HEK293 (cell line): ENCODE measurements around the gene COMMD7.

Source experiments
- CTCF ChIA-PET: fragments of 350-600 bp; formaldehyde crosslinking; extraction: SDS; loops from one replicate; lab custom pipeline; 2021; ENCODE audit warnings: antibody characterized with exemption; lab: Yijun Ruan, JAX
- POLR2A ChIA-PET: fragments of 300-600 bp; formaldehyde crosslinking; extraction: SDS; loops from one replicate; lab custom pipeline; 2020; ENCODE audit warnings: antibody characterized with exemption, inconsistent platforms; lab: Yijun Ruan, JAX
- H3K27ac ChIP-seq: fragments of 200-500 bp; sonication (Bioruptor generic); 2 replicates; pipeline ENCODE4 v1.5.1; 2014; ENCODE audit warnings: low read depth, low read length, control low read depth, inconsistent platforms; ENCODE audit errors: extremely low read depth
- H3K36me3 ChIP-seq, 2 experiments: fragments of 200-500 bp in 1 of 2; sonication (Bioruptor generic) in 1 of 2; 1 replicate in 1 of 2; 2 replicates in 1 of 2; pipeline ENCODE4 v1.5.1; 2014 to 2017; ENCODE audit warnings: inconsistent platforms in 2 of 2, low read length in 2 of 2; ENCODE audit not compliant: control insufficient read depth in 2 of 2, insufficient read depth in 1 of 2
- H3K4me1 ChIP-seq: fragments of 200-500 bp; sonication (Bioruptor generic); 2 replicates; pipeline ENCODE4 v1.5.1; 2014; ENCODE audit warnings: mild to moderate bottlenecking, low read length, inconsistent platforms; ENCODE audit not compliant: control insufficient read depth, insufficient read depth
- H3K4me3 ChIP-seq: 2 replicates; pipeline ENCODE4 v1.5.1; 2011; ENCODE audit warnings: low read depth, mild to moderate bottlenecking, control low read depth, low read length, moderate library complexity
- H3K9me3 ChIP-seq: fragments of 200-500 bp; sonication (Bioruptor generic); 2 replicates; pipeline ENCODE4 v1.5.1; 2014; ENCODE audit warnings: low read depth, low read length, inconsistent platforms; ENCODE audit not compliant: control insufficient read depth, insufficient read depth
- GLI2 ChIP-seq: fragments of 450-650 bp; formaldehyde crosslinking; IDR thresholded peaks from 2 replicates; pipeline ENCODE4; 2017; ENCODE audit warnings: missing biosample characterization, missing genetic modification characterization, low read depth, borderline replicate concordance
- KLF7 ChIP-seq: fragments of 450-650 bp; formaldehyde crosslinking; IDR thresholded peaks from 2 replicates; pipeline ENCODE4 v1.5.1; 2016; ENCODE audit warnings: missing biosample characterization, missing genetic modification characterization, borderline replicate concordance
- ZNF157 ChIP-seq: fragments of 450-650 bp; formaldehyde crosslinking; IDR thresholded peaks from 2 replicates; pipeline ENCODE4 v1.5.1; 2016; ENCODE audit warnings: missing biosample characterization, missing genetic modification characterization
- ZNF223 ChIP-seq: fragments of 450-650 bp; formaldehyde crosslinking; IDR thresholded peaks from 2 replicates; pipeline ENCODE4 v1.5.1; 2016; ENCODE audit warnings: missing biosample characterization, missing genetic modification characterization
- ZNF266 ChIP-seq: fragments of 450-650 bp; formaldehyde crosslinking; IDR thresholded peaks from 2 replicates; pipeline ENCODE4 v1.5.1; 2016; ENCODE audit warnings: missing biosample characterization, missing genetic modification characterization, low read depth
- ZNF404 ChIP-seq: fragments of 450-650 bp; formaldehyde crosslinking; IDR thresholded peaks from 2 replicates; pipeline ENCODE4 v1.5.1; 2017; ENCODE audit warnings: missing biosample characterization, missing genetic modification characterization
- ZNF433 ChIP-seq: fragments of 450-650 bp; formaldehyde crosslinking; IDR thresholded peaks from 2 replicates; pipeline ENCODE4 v1.5.1; 2016; ENCODE audit warnings: missing biosample characterization, missing genetic modification characterization, low read depth
- ZNF501 ChIP-seq: fragments of 450-650 bp; formaldehyde crosslinking; IDR thresholded peaks from 2 replicates; pipeline ENCODE4 v1.5.1; 2016; ENCODE audit warnings: missing biosample characterization, missing genetic modification characterization
- ZNF561 ChIP-seq: fragments of 450-650 bp; IDR thresholded peaks from 2 replicates; pipeline ENCODE4 v1.5.1; 2018; ENCODE audit warnings: missing biosample characterization, missing genetic modification characterization, borderline replicate concordance
- ZNF585B ChIP-seq: fragments of 450-650 bp; formaldehyde crosslinking; IDR thresholded peaks from 2 replicates; pipeline ENCODE4 v1.5.1; 2016; ENCODE audit warnings: missing biosample characterization, missing genetic modification characterization
- ZNF658 ChIP-seq: fragments of 450-650 bp; formaldehyde crosslinking; IDR thresholded peaks from 2 replicates; pipeline ENCODE4; 2016; ENCODE audit warnings: missing biosample characterization, missing genetic modification characterization
- ZNF785 ChIP-seq: fragments of 450-650 bp; formaldehyde crosslinking; IDR thresholded peaks from 2 replicates; pipeline ENCODE4 v1.5.1; 2016; ENCODE audit warnings: missing biosample characterization, missing genetic modification characterization
- ZSCAN16 ChIP-seq: fragments of 450-650 bp; formaldehyde crosslinking; IDR thresholded peaks from 2 replicates; pipeline ENCODE4 v1.5.1; 2016; ENCODE audit warnings: missing biosample characterization, missing genetic modification characterization
- TF ChIP-seq, protein P1 (sequence below): fragments of 450-650 bp; formaldehyde crosslinking; IDR thresholded peaks from 2 replicates; pipeline ENCODE4 v1.5.1; 2016; ENCODE audit warnings: missing biosample characterization, missing genetic modification characterization
- TF ChIP-seq, protein P2 (sequence below): fragments of 450-650 bp; formaldehyde crosslinking; IDR thresholded peaks from 2 replicates; pipeline ENCODE4 v1.5.1; 2017; ENCODE audit warnings: missing biosample characterization, mild to moderate bottlenecking, missing genetic modification characterization, moderate library complexity
- TF ChIP-seq, protein P3 (sequence below): fragments of 450-650 bp; formaldehyde crosslinking; IDR thresholded peaks from 2 replicates; pipeline ENCODE4 v1.5.1; 2016; ENCODE audit warnings: missing biosample characterization, missing genetic modification characterization
- TF ChIP-seq, protein P4 (sequence below): fragments of 450-650 bp; formaldehyde crosslinking; IDR thresholded peaks from 2 replicates; pipeline ENCODE4 v1.5.1; 2016; ENCODE audit warnings: missing biosample characterization, missing genetic modification characterization
- TF ChIP-seq, protein P5 (sequence below): fragments of 450-650 bp; formaldehyde crosslinking; IDR thresholded peaks from 2 replicates; pipeline ENCODE4 v1.5.1; 2017; ENCODE audit warnings: missing biosample characterization, missing genetic modification characterization
- TF ChIP-seq, protein P6 (sequence below): sonication (generic); formaldehyde crosslinking; IDR thresholded peaks from 2 replicates; pipeline ENCODE4 v1.8.1; 2022; ENCODE audit warnings: mild to moderate bottlenecking, moderate library complexity, missing genetic modification reagents

COMMD7 gene

DNA sequence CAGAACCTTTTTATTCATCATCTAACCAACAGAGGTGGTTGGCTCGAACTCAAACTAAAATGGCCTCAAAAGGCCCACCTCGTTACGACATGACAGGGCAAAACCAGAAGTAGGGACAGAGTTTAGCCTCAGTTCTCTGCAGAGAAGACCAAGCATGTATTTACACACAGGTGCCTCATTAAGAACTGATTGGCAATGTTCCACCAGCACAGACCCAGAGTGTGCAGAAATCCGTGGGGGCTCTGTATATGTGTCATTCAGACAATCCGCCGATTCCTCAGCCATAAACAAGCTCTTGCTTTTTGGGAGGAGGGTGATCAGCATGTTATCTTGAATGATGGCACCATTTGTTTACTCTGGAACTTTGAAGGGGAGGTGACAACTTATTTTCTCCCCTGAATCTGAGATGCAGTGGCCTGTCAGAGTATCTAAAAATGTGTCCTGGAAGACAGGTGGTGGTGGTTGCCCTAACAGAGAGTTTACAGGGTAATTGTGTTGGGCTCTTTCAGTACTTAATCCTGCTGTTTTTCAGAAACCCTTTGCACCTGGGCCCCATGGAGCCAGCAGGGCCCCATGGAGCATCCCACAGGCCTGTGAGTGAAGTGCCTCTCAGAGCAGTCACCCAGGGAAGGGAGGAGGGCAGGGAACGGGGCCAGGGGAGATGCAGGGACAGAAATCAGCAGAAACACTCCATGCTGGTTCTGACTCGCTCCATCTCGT, 40.4 kb downstream of the COMMD7 start (continued):
- TF ChIP-seq, protein P1, sequence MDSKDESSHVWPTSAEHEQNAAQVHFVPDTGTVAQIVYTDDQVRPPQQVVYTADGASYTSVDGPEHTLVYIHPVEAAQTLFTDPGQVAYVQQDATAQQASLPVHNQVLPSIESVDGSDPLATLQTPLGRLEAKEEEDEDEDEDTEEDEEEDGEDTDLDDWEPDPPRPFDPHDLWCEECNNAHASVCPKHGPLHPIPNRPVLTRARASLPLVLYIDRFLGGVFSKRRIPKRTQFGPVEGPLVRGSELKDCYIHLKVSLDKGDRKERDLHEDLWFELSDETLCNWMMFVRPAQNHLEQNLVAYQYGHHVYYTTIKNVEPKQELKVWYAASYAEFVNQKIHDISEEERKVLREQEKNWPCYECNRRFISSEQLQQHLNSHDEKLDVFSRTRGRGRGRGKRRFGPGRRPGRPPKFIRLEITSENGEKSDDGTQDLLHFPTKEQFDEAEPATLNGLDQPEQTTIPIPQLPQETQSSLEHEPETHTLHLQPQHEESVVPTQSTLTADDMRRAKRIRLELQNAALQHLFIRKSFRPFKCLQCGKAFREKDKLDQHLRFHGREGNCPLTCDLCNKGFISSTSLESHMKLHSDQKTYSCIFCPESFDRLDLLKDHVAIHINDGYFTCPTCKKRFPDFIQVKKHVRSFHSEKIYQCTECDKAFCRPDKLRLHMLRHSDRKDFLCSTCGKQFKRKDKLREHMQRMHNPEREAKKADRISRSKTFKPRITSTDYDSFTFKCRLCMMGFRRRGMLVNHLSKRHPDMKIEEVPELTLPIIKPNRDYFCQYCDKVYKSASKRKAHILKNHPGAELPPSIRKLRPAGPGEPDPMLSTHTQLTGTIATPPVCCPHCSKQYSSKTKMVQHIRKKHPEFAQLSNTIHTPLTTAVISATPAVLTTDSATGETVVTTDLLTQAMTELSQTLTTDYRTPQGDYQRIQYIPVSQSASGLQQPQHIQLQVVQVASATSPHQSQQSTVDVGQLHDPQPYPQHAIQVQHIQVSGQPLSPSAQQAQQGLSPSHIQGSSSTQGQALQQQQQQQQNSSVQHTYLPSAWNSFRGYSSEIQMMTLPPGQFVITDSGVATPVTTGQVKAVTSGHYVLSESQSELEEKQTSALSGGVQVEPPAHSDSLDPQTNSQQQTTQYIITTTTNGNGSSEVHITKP (tag by site-specific recombination): 0 out of 2 replicates have a peak, but pooled peaks have one; percentile 12
- TF ChIP-seq ZNF785 (tag by site-specific recombination) (no peak), ZNF658 (tag by site-specific recombination) (no peak), ZNF561 (tag by site-specific recombination) (no peak), ZSCAN16 (tag by site-specific recombination) (no peak)
- TF ChIP-seq, protein P2, sequence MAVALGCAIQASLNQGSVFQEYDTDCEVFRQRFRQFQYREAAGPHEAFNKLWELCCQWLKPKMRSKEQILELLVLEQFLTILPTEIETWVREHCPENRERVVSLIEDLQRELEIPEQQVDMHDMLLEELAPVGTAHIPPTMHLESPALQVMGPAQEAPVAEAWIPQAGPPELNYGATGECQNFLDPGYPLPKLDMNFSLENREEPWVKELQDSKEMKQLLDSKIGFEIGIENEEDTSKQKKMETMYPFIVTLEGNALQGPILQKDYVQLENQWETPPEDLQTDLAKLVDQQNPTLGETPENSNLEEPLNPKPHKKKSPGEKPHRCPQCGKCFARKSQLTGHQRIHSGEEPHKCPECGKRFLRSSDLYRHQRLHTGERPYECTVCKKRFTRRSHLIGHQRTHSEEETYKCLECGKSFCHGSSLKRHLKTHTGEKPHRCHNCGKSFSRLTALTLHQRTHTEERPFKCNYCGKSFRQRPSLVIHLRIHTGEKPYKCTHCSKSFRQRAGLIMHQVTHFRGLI (tag by site-specific recombination): peak; percentile 69

DNA sequence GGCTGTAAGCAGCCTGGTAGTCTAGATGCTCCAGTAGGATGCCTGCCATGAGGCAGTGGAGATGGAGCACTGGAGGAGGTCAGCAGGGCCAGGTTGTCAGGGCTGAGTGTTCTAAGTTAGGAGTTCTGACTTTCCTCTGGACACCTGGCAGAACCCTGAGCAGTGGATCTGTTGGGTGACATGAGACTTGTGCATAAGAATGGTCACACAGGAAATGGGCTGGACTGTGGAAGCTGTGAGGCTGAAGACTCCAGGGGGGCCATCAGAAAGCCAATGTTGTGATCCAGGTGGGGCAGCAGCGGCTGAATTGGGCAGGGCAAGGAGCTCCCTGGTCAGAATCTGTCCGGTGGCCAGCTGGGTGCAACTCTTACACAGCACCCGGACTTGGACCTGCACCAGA, 45.7 kb downstream of the COMMD7 start:
- Histone ChIP-seq H3K9me3 (no peaks in the 10 kb centered on the region), H3K4me1 (peaks cover 4% of the 10 kb centered on the region; the same call in 1 of the 2 replicates), H3K4me3 (no peak overlapping the region), H3K36me3 (peaks cover 0 to 2% of the 10 kb centered on the region in 2 experiments; a peak in 2 of 3 replicates), H3K27ac (no peak overlapping the region)
- CTCF ChIA-PET: interaction anchor here (1.4 kb wide), 1 partner anchor 23 kb away, joined by 3 read pairs; the partner anchor contains the start of gene C20orf203
- POLR2A ChIA-PET: no interaction called here
- TF ChIP-seq, protein P3, sequence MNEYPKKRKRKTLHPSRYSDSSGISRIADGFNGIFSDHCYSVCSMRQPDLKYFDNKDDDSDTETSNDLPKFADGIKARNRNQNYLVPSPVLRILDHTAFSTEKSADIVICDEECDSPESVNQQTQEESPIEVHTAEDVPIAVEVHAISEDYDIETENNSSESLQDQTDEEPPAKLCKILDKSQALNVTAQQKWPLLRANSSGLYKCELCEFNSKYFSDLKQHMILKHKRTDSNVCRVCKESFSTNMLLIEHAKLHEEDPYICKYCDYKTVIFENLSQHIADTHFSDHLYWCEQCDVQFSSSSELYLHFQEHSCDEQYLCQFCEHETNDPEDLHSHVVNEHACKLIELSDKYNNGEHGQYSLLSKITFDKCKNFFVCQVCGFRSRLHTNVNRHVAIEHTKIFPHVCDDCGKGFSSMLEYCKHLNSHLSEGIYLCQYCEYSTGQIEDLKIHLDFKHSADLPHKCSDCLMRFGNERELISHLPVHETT (tag by site-specific recombination): no peak
- TF ChIP-seq, protein P4, sequence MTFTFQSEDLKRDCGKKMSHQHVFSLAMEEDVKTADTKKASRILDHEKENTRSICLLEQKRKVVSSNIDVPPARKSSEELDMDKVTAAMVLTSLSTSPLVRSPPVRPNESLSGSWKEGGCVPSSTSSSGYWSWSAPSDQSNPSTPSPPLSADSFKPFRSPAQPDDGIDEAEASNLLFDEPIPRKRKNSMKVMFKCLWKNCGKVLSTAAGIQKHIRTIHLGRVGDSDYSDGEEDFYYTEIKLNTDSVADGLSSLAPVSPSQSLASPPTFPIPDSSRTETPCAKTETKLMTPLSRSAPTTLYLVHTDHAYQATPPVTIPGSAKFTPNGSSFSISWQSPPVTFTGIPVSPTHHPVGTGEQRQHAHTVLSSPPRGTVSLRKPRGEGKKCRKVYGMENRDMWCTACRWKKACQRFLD (tag by site-specific recombination): no peak
- TF ChIP-seq, protein P5, sequence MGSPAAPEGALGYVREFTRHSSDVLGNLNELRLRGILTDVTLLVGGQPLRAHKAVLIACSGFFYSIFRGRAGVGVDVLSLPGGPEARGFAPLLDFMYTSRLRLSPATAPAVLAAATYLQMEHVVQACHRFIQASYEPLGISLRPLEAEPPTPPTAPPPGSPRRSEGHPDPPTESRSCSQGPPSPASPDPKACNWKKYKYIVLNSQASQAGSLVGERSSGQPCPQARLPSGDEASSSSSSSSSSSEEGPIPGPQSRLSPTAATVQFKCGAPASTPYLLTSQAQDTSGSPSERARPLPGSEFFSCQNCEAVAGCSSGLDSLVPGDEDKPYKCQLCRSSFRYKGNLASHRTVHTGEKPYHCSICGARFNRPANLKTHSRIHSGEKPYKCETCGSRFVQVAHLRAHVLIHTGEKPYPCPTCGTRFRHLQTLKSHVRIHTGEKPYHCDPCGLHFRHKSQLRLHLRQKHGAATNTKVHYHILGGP (tag by site-specific recombination): no peak
- TF ChIP-seq ZNF585B (tag by site-specific recombination) (no peak), ZNF157 (tag by site-specific recombination) (no peak), ZNF223 (tag by site-specific recombination) (no peak), ZNF404 (tag by site-specific recombination) (no peak), KLF7 (tag by site-specific recombination) (no peak), GLI2 (no peak), ZNF266 (tag by site-specific recombination) (no peak), ZNF501 (no peak), ZNF433 (tag by site-specific recombination) (no peak)
- TF ChIP-seq, protein P6, sequence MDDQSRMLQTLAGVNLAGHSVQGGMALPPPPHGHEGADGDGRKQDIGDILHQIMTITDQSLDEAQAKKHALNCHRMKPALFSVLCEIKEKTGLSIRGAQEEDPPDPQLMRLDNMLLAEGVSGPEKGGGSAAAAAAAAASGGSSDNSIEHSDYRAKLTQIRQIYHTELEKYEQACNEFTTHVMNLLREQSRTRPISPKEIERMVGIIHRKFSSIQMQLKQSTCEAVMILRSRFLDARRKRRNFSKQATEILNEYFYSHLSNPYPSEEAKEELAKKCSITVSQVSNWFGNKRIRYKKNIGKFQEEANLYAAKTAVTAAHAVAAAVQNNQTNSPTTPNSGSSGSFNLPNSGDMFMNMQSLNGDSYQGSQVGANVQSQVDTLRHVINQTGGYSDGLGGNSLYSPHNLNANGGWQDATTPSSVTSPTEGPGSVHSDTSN (CRISPR knock-in tag): no peak
- TF ChIP-seq, protein P1 (tag by site-specific recombination): no peak
